ENCODE measurements around the gene RAD51B. TPM values are rescaled to one million over a fixed set of nuclear protein-coding genes. Genes with fewer than 3 reads are reported as not detected.
A peak's percentile ranks its signal among the peaks of the same experiment; 100 is the strongest.

Gene RAD51B
- total RNA-seq, 1 experiment from 2014 or later, result 8.5 TPM

- no peaks in the 10 kb centered on the region for H3K36me3 ChIP-seq (ENCODE audit: control insufficient read depth, insufficient read depth, low read length)
- in situ Hi-C loops (cut with HindIII; ENCODE audit: low pct_unique_long_range_greater_than_20kb, low sequenced_read_pairs), result no loop called here
- no peaks in the 10 kb centered on the region for H3K4me1 ChIP-seq (ENCODE audit: control insufficient read depth, insufficient read depth, low read length)
- BruUV-seq (replicated peaks), result no TSS peak
- DNase-seq (ENCODE audit: low read depth, low spot score) (no peak), ATAC-seq (no peak)
- TF ChIP-seq CTCF (IDR thresholded peaks at IDR 0.05) (no peak), TCF7L2 (IDR thresholded peaks at IDR 0.05; ENCODE audit: low read depth, low read length) (no peak), SIN3A (IDR thresholded peaks at IDR 0.05; ENCODE audit: borderline replicate concordance, insufficient read depth, low read depth, low read length) (no peak), POLR2AphosphoS5 (IDR thresholded peaks at IDR 0.05; ENCODE audit: low read depth, low read length) (no peak)
- TF ChIP-seq, protein P1, sequence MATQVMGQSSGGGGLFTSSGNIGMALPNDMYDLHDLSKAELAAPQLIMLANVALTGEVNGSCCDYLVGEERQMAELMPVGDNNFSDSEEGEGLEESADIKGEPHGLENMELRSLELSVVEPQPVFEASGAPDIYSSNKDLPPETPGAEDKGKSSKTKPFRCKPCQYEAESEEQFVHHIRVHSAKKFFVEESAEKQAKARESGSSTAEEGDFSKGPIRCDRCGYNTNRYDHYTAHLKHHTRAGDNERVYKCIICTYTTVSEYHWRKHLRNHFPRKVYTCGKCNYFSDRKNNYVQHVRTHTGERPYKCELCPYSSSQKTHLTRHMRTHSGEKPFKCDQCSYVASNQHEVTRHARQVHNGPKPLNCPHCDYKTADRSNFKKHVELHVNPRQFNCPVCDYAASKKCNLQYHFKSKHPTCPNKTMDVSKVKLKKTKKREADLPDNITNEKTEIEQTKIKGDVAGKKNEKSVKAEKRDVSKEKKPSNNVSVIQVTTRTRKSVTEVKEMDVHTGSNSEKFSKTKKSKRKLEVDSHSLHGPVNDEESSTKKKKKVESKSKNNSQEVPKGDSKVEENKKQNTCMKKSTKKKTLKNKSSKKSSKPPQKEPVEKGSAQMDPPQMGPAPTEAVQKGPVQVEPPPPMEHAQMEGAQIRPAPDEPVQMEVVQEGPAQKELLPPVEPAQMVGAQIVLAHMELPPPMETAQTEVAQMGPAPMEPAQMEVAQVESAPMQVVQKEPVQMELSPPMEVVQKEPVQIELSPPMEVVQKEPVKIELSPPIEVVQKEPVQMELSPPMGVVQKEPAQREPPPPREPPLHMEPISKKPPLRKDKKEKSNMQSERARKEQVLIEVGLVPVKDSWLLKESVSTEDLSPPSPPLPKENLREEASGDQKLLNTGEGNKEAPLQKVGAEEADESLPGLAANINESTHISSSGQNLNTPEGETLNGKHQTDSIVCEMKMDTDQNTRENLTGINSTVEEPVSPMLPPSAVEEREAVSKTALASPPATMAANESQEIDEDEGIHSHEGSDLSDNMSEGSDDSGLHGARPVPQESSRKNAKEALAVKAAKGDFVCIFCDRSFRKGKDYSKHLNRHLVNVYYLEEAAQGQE (IDR thresholded peaks at IDR 0.05; ENCODE audit: insufficient read depth in 1 of 2, low read depth in 2 of 2, low read length in 1 of 2), result no peak
- H3K27me3 ChIP-seq (ENCODE audit: control insufficient read depth, insufficient read depth, low read length), result no peaks in the 10 kb centered on the region
- peak overlapping the region; percentile 39; the same call in 1 of the 2 replicates for H3K27ac ChIP-seq (ENCODE audit: low read length)
- H3K4me3 ChIP-seq (ENCODE audit: low read depth in 2 of 2, low read length in 2 of 2), result no peak overlapping the region
- ChIA-PET CTCF (no interaction called here), POLR2A (interaction anchor here (0.5 kb wide), 1 partner anchor 21 kb away, joined by 3 read pairs; no protein-coding TSS in a partner anchor)
- intact Hi-C loops (cut with micrococcal nuclease; ENCODE audit: unreplicated experiment), result no loop called here
- H3K9me3 ChIP-seq (ENCODE audit: control insufficient read depth, insufficient read depth, low read depth, low read length), result no peaks in the 10 kb centered on the region
These were observed 289.7 kb downstream of the RAD51B start for GRCh38 chr14:68109132-68109900.

DNA sequence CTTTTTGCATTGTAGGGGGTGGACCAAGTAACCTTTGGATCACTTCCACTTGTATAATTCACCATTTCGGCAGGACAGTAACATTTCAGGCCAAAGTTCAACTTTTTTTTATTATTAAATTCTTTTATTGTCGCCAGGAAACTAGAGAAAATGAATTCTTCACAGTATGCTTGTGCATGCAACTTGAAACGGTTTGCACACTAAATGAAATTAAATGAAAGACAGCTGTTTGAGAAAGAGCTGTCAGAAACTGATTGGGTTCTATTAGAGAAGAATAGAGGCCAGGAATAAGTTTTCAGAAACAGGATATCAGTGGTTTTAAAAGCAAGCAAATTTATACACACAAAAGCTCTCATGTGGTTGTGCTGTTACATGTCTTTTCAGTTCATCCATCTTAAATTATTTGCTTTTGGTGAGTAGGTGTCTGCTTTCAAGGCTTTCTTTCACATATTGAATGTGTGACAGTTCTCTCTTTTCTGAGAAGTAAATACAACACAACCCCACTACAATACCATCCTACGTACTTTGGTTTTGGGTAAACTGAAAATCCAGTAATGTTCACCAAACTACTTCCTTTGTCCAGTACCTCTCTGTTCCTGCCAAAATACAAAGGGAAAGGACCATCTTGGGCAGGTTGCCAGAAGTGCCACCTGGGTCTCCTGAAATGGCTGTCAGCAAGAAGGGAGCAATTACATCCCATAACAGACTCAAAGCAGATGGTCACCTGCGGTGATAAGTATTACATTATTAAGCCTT is 291.7 kb downstream of the RAD51B start:
- in situ Hi-C loops (cut with HindIII; ENCODE audit: low pct_unique_long_range_greater_than_20kb, low sequenced_read_pairs), result no loop called here
- Histone ChIP-seq H3K4me1 (ENCODE audit: control insufficient read depth, insufficient read depth, low read length) (no peaks in the 10 kb centered on the region), H3K4me3 (ENCODE audit: low read depth in 2 of 2, low read length in 2 of 2) (no peak overlapping the region), H3K27me3 (ENCODE audit: control insufficient read depth, insufficient read depth, low read length) (no peaks in the 10 kb centered on the region), H3K36me3 (ENCODE audit: control insufficient read depth, insufficient read depth, low read length) (no peaks in the 10 kb centered on the region), H3K9me3 (ENCODE audit: control insufficient read depth, insufficient read depth, low read depth, low read length) (no peaks in the 10 kb centered on the region), H3K27ac (ENCODE audit: low read length) (peak overlapping the region; percentile 44; the same call in 1 of the 2 replicates)
- ATAC-seq (no peak), DNase-seq (ENCODE audit: low read depth, low spot score) (no peak)
- ChIA-PET CTCF (no interaction called here), POLR2A (no interaction called here)
- TF ChIP-seq CTCF (IDR thresholded peaks at IDR 0.05), result no peak
- TF ChIP-seq, protein P1 (IDR thresholded peaks at IDR 0.05; ENCODE audit: insufficient read depth in 1 of 2, low read depth in 2 of 2, low read length in 1 of 2), result no peak
- no peak for TF ChIP-seq SIN3A (IDR thresholded peaks at IDR 0.05; ENCODE audit: borderline replicate concordance, insufficient read depth, low read depth, low read length)
- no peak for TF ChIP-seq TCF7L2 (IDR thresholded peaks at IDR 0.05; ENCODE audit: low read depth, low read length)
- no peak for TF ChIP-seq POLR2AphosphoS5 (IDR thresholded peaks at IDR 0.05; ENCODE audit: low read depth, low read length)
- intact Hi-C loops (cut with micrococcal nuclease; ENCODE audit: unreplicated experiment), result no loop called here
- no TSS peak for BruUV-seq (replicated peaks)
